ENCODE results near the gene UBE3C. TPM values are rescaled to one million over a fixed set of nuclear protein-coding genes. Genes with fewer than 3 reads are reported as not detected.
A peak's percentile ranks its signal among the peaks of the same experiment; 100 is the strongest.
"Not testable (repeated sequence)": the region's sequence is repeated elsewhere in the genome, so short reads cannot be mapped to it uniquely, and the experiment has no call there.

UBE3C gene
- total RNA-seq, 1 donor from 2014 or later, result 124 TPM

GRCh38 chr7:157129907-157130460 lies 8.7 kb upstream of the UBE3C start:
- no peak for DNase-seq (ENCODE audit: low read depth)

- not testable (repeated sequence) for DNase-seq (ENCODE audit: low read depth)
These were observed 7.9 kb upstream of the UBE3C start for GRCh38 chr7:157130849-157131248.

DNA sequence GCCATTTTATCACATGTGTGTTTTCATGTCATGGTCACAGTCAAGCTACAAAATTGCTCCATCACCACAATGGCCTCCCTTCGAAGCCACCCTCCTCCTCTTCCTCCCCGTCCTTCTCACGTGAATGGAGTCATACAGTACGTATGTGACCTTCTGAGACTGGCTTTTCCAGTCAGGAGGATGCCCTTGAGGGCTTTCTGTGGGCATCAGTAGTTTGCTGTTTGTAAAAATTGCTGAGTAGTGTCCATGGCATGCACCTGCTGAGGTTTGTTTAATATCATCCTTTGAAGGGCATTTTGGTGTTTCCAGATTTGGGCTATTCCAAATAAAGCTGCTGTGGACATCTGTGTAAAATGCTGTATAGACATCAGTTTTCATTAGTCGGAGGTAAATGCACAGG lies 5.9 kb upstream of the UBE3C start:
- DNase-seq (ENCODE audit: low read depth), result no peak

GRCh38 chr7:157133304-157133703 lies 5.4 kb upstream of the UBE3C start:
- DNase-seq (ENCODE audit: low read depth), result no peak

GRCh38 chr7:157136372-157136771 lies 2.4 kb upstream of the UBE3C start:
- peak; percentile 39 for DNase-seq (ENCODE audit: low read depth)

- no peak for DNase-seq (ENCODE audit: low read depth)
These were observed 664 bp upstream of the UBE3C start for GRCh38 chr7:157138101-157138423.

DNA sequence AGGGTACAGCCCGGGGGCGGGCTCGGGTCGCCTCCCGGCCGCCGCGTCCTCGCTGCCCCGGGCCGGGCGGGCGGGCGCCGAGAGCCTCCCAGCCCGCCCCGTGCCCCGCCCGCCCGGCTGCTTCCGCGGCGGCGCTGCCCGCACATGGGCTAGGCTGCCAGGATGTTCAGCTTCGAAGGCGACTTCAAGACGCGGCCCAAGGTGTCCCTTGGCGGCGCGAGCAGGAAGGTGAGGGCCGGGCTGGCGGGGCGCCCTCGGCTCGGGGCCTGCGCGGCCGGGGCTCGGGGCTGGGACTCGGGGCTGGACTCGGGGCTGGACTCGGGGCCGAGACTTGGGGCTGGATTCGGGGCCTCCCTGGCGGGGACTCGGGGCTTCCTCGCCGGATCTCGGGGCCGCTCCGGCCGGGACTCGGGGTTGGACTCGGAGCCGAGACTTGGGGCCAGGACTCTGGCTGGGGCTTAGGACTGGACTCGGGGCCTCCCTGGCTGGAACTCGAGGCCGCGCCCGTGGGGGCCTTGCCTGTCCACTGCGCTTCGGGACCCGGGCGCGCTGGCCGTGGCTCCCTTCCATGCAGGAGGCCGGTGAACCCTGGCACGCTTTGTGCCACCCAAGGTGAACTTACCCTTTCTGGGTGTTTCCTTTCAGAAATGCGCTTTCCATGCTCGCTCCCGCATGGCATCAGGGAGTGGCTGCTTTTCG lies 534 bp downstream of the UBE3C start:
- DNase-seq (ENCODE audit: low read depth), result no peak

DNA sequence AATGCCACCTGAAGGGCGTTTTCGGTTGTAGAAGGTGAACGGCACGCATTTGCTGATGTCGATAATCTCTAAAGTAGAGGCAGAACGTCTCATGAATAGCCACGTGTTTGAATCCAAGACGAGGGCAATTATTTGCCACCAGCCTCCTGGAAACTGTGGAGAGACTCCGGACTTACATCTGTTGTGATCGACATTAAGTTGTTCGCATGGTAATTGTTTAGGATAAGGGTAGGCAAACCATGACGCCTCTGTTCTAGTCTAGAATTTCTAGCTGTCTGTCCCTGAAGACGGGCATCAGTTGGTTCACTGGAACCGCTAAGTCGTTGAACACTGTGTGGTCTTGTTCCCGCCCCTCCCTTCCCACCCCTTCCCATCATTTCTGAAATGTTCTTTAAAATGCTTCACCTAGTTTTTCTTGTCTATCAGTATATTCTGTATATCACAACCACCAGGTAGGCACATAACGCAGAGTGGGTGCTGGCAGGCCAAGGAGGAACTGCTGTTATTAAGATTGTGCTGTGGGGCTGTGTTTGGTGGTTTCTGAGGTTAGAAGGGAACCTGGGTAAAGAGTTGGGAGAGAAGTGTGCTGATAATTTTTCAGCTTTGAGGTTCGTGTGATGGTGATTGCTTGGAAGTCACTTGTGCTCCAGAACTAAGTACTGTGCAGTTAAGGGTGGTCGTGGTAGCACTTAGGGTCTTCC lies 1.2 kb downstream of the UBE3C start:
- DNase-seq (ENCODE audit: low read depth), result peak; percentile 18

- DNase-seq (ENCODE audit: low read depth), result no peak
These were observed 1.8 kb downstream of the UBE3C start for GRCh38 chr7:157140511-157140905.

GRCh38 chr7:157141525-157142060 lies 2.9 kb downstream of the UBE3C start:
- no peak for DNase-seq (ENCODE audit: low read depth)

GRCh38 chr7:157143788-157144187 lies 5.1 kb downstream of the UBE3C start:
- DNase-seq (ENCODE audit: low read depth), result no peak

DNA sequence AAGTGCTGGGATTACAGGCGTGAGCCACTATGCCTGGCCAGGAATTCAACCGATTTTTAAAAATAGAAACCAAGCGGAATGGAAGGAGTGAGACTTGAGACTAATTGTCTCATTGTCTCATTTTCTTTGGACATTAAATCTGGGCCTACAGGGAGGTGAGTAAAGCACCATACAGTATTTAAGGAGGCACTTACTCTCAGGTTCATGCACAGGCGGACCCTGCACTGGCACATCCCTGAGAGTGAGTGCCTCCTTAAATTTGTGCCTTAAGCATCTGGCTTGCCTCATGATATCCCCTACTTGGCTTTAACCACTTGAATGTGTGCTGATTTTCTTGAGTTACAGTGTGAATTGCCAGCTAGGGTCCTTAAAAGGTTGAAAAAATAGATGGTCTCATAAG lies 10.6 kb downstream of the UBE3C start:
- no peak for DNase-seq (ENCODE audit: low read depth)

DNA sequence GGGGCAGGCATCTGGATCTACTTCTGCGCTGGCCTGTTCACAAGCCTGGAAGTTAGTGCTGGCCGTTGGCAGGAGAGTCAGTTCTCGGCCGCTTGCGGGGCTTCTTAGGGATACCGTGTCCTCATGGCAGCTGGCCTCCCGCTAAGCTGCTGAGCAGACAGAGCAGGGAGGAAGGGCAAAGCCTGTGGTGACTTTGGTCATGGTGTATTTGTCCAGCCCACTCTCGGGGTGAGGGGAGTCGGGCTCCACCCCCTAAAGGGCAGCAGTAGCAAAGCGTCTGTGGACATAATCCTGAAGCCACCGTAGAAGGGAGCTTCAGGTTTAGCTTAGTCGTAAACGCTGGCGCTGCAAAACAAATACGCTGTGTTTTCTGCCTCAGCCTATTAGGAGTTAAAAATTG lies 12.2 kb downstream of the UBE3C start:
- peak; percentile 73 for DNase-seq (ENCODE audit: low read depth)

- DNase-seq (ENCODE audit: low read depth), result no peak
These were observed 13.1 kb downstream of the UBE3C start for GRCh38 chr7:157151626-157152339.

GRCh38 chr7:157152391-157152937 lies 13.7 kb downstream of the UBE3C start:
- DNase-seq (ENCODE audit: low read depth), result no peak

- DNase-seq (ENCODE audit: low read depth), result no peak
These were observed 14.5 kb downstream of the UBE3C start for GRCh38 chr7:157153260-157153659.

DNA sequence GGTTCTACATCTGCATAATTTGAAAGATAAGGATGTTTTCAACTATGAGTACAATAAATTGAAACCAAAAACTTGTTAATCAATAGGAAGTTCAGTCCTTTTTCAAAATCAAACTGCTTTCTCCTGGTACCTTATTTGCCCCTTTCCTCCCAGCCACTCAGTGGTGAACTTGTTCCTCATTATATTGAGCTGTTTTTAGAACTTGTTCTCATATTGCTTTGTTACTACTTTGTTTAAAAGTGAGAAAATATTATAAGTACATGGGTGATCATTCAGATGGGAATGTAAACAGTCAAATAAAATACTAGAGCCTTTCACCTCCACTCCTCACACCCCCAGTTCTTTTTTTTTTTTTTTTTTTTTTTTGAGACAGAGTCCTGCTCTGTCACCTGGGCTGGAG lies 17.2 kb downstream of the UBE3C start:
- DNase-seq (ENCODE audit: low read depth), result no peak

GRCh38 chr7:157158400-157158799 lies 19.7 kb downstream of the UBE3C start:
- DNase-seq (ENCODE audit: low read depth), result peak; percentile 82

- peak; percentile 55 for DNase-seq (ENCODE audit: low read depth)
These were observed 20.8 kb downstream of the UBE3C start for GRCh38 chr7:157159537-157159936.

DNA sequence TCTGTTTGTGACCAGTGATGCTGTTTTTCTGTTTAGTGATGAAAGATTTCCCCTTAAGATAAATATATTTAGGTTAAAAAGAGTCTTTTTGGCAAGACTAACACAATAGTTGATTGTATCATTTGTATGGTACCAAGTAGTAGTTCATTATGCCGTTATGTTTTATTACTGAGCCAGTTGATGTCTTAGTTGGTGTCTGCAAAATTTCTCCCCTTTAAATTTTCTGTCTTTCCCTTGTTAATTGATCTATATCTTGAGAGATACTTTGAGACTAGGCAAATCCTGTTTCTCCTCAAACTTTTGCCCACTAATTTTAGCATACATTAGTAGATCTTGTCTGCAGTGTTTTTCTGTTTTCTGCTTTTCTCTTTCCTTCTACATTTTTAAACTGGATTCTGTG lies 21.7 kb downstream of the UBE3C start:
- no peak for DNase-seq (ENCODE audit: low read depth)

- DNase-seq (ENCODE audit: low read depth), result no peak
These were observed 27.3 kb downstream of the UBE3C start for GRCh38 chr7:157165987-157166386.

GRCh38 chr7:157168571-157168970 lies 29.8 kb downstream of the UBE3C start:
- DNase-seq (ENCODE audit: low read depth), result no peak

All from myocyte (in vitro differentiated cells).